ENCODE results near the gene PFKFB1.
"Not testable (repeated sequence)": the region's sequence is repeated elsewhere in the genome, so short reads cannot be mapped to it uniquely, and the experiment has no call there.

Gene PFKFB1

GRCh38 chrX:54992911-54993622 is 921 bp downstream of the PFKFB1 start:
- ATAC-seq (no peak), DNase-seq (no peak)

GRCh38 chrX:54991706-54992105 is 2.3 kb downstream of the PFKFB1 start:
- no peak for ATAC-seq
- no peak for DNase-seq

- not testable (repeated sequence) for DNase-seq, ATAC-seq
Measured at GRCh38 chrX:54983306-54983705, 10.7 kb downstream of the PFKFB1 start.

- no peak for DNase-seq
- ATAC-seq: no peak
Measured at GRCh38 chrX:54980334-54980733, 13.7 kb downstream of the PFKFB1 start.

GRCh38 chrX:54979432-54979831 is 14.6 kb downstream of the PFKFB1 start:
- no peak for ATAC-seq
- no peak for DNase-seq

GRCh38 chrX:54978448-54978847 is 15.5 kb downstream of the PFKFB1 start:
- ATAC-seq (no peak), DNase-seq (no peak)

- ATAC-seq (no peak), DNase-seq (no peak)
Measured at GRCh38 chrX:54977387-54977786, 16.6 kb downstream of the PFKFB1 start.

GRCh38 chrX:54964766-54965497 is 29.1 kb downstream of the PFKFB1 start:
- ATAC-seq (no peak), DNase-seq (no peak)

GRCh38 chrX:54961750-54962149 is 32.2 kb downstream of the PFKFB1 start:
- no peak for ATAC-seq
- DNase-seq: no peak

- ATAC-seq: no peak
Measured at GRCh38 chrX:54950730-54951375, 43.1 kb downstream of the PFKFB1 start.

GRCh38 chrX:54945224-54945623 is 48.8 kb downstream of the PFKFB1 start:
- no peak for ATAC-seq
- no peak for DNase-seq

More at GRCh38 chrX:54950730-54951375, 43.1 kb downstream of the PFKFB1 start:
- no peak for DNase-seq

- ATAC-seq (no peak), DNase-seq (no peak)
Measured at GRCh38 chrX:54944816-54945215, 49.2 kb downstream of the PFKFB1 start.

GRCh38 chrX:54937416-54937815 is 56.6 kb downstream of the PFKFB1 start:
- DNase-seq (no peak), ATAC-seq (no peak)

GRCh38 chrX:54935306-54935705 is 58.7 kb downstream of the PFKFB1 start:
- no peak for ATAC-seq
- DNase-seq: no peak

GRCh38 chrX:54934890-54935289 is 59.1 kb downstream of the PFKFB1 start:
- ATAC-seq: no peak
- DNase-seq: no peak

- ATAC-seq: no peak
- DNase-seq: no peak
Measured at GRCh38 chrX:54934058-54934457, 59.9 kb downstream of the PFKFB1 start.

GRCh38 chrX:54933150-54933826 is 60.7 kb downstream of the PFKFB1 start:
- ATAC-seq (no peak), DNase-seq (no peak)

GRCh38 chrX:54931107-54931506 is 62.9 kb downstream of the PFKFB1 start:
- DNase-seq (no peak), ATAC-seq (no peak)

GRCh38 chrX:54930291-54931049 is 63.5 kb downstream of the PFKFB1 start:
- ATAC-seq (no peak), DNase-seq (no peak)

- DNase-seq (no peak), ATAC-seq (no peak)
Measured at GRCh38 chrX:54928876-54929275, 65.1 kb downstream of the PFKFB1 start.

GRCh38 chrX:54926978-54927377 is 67.0 kb downstream of the PFKFB1 start:
- no peak for DNase-seq
- no peak for ATAC-seq

- ATAC-seq (no peak), DNase-seq (no peak)
Measured at GRCh38 chrX:54923376-54923775, 70.6 kb downstream of the PFKFB1 start.
